MCF 10A (cell line): ENCODE data around the gene ZNF555. TPM values are rescaled to one million over a fixed set of nuclear protein-coding genes. Genes with fewer than 3 reads are reported as not detected.

Experiments used
- BruUV-seq: library from RNA; stranded (reverse); fragments of 400-500 nt; replicated peaks from 2 replicates; lab custom pipeline; 2021; lab: Mats Ljungman, UMichigan
- CTCF ChIA-PET: fragments of 300-600 bp; sonication (Branson Sonifier 250); formaldehyde crosslinking; extraction: SDS; loops from one replicate; lab custom pipeline; 2021; ENCODE audit warnings: antibody characterized with exemption, inconsistent platforms; lab: Yijun Ruan, JAX
- POLR2A ChIA-PET: fragments of 300-600, 350-650 bp; sonication (Branson Sonifier 250); formaldehyde crosslinking; extraction: SDS; loops from one replicate; lab custom pipeline; 2020; ENCODE audit warnings: antibody characterized with exemption, inconsistent platforms; lab: Yijun Ruan, JAX
- DNase-seq: peaks from one replicate; pipeline ENCODE4 v3.0.0-alpha.2; 2018; ENCODE audit not compliant: unreplicated experiment
- H3K27ac Mint-ChIP-seq: one replicate; pipeline ENCODE4 v1.8.0; 2022; ENCODE audit warnings: mild to moderate bottlenecking, low read depth, mixed read lengths; ENCODE audit not compliant: unreplicated experiment
- H3K27me3 Mint-ChIP-seq: one replicate; pipeline ENCODE4 v1.8.0; 2022; ENCODE audit warnings: mixed read lengths; ENCODE audit not compliant: insufficient read depth, unreplicated experiment
- H3K36me3 Mint-ChIP-seq: one replicate; pipeline ENCODE4 v1.8.0; 2022; ENCODE audit warnings: mild to moderate bottlenecking, moderate library complexity, mixed read lengths; ENCODE audit not compliant: insufficient read depth, unreplicated experiment
- H3K4me1 Mint-ChIP-seq: one replicate; pipeline ENCODE4 v1.8.0; 2022; ENCODE audit warnings: mixed read lengths; ENCODE audit not compliant: insufficient read depth, unreplicated experiment
- H3K4me3 Mint-ChIP-seq: one replicate; pipeline ENCODE4 v1.8.0; 2022; ENCODE audit warnings: mild to moderate bottlenecking, moderate library complexity, mixed read lengths; ENCODE audit not compliant: unreplicated experiment
- H3K9me3 Mint-ChIP-seq: one replicate; pipeline ENCODE4 v1.8.0; 2022; ENCODE audit warnings: mixed read lengths; ENCODE audit not compliant: unreplicated experiment
- intact Hi-C: fragments of 100-400 bp; cut with micrococcal nuclease; formaldehyde crosslinking; loops from 2 replicates; pipeline ENCODE4 v1.14.1; 2022
- total RNA-seq: library from RNA; stranded (reverse); gene quantifications from 2 replicates; pipeline ENCODE4 v1.2.3, GENCODE V29; 2022
- TF ChIP-seq, protein P1 (sequence below): fragments of 200-600 bp; IDR thresholded peaks from one replicate; pipeline ENCODE4 v1.8.0; 2022; ENCODE audit warnings: antibody characterized with exemption, mild to moderate bottlenecking; ENCODE audit not compliant: unreplicated experiment

The ZNF555 gene
- total RNA-seq, 1 experiment from 2014 or later: 4.9 TPM

DNA sequence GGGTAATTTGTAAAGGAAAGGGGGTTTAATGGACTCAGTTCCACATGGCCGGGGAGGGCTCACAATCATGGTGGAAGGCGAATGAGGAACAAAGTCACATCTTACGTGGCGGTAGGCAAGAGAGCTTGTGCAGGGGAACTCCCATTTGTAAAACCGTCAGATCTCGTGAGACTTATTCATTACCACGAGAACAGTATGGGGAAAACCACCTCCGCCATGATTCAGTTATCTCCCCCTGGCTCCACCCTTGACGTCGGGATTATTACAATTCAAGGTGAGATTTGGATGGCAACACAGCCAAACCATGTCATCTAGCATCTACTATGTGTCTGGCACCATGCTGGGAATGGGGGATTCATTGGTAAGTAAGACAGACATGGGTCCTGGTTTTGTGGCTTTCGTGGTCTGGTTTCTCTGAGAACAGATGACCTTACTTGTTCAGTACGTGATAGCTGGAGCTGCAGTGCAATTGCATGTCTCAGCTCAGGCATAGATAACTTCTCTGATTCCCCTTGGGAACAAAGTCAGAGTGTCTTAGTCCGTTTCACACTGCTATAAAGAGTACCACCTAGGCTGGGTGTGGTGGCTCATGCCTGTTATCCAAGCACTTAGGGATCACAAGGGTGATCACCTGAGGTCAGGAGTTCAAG, 13.3 kb upstream of the ZNF555 start:
- ChIA-PET CTCF (no interaction called here), POLR2A (interaction anchor here (1.0 kb wide), 1 partner anchor 13 kb away, joined by 3 read pairs; the partner anchor contains the start of gene ZNF555)
- H3K27ac Mint-ChIP-seq: no peak overlapping the region
- no peaks in the 10 kb centered on the region for H3K27me3 Mint-ChIP-seq
- peaks cover 23% of the 10 kb centered on the region for H3K36me3 Mint-ChIP-seq
- TF ChIP-seq, protein P1, sequence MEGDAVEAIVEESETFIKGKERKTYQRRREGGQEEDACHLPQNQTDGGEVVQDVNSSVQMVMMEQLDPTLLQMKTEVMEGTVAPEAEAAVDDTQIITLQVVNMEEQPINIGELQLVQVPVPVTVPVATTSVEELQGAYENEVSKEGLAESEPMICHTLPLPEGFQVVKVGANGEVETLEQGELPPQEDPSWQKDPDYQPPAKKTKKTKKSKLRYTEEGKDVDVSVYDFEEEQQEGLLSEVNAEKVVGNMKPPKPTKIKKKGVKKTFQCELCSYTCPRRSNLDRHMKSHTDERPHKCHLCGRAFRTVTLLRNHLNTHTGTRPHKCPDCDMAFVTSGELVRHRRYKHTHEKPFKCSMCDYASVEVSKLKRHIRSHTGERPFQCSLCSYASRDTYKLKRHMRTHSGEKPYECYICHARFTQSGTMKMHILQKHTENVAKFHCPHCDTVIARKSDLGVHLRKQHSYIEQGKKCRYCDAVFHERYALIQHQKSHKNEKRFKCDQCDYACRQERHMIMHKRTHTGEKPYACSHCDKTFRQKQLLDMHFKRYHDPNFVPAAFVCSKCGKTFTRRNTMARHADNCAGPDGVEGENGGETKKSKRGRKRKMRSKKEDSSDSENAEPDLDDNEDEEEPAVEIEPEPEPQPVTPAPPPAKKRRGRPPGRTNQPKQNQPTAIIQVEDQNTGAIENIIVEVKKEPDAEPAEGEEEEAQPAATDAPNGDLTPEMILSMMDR: no peak
- H3K4me3 Mint-ChIP-seq: no peak overlapping the region
- H3K4me1 Mint-ChIP-seq: no peaks in the 10 kb centered on the region
- intact Hi-C loops: no loop called here
- peaks cover 12% of the 10 kb centered on the region for H3K9me3 Mint-ChIP-seq
- no peak for DNase-seq
- no TSS peak for BruUV-seq

DNA sequence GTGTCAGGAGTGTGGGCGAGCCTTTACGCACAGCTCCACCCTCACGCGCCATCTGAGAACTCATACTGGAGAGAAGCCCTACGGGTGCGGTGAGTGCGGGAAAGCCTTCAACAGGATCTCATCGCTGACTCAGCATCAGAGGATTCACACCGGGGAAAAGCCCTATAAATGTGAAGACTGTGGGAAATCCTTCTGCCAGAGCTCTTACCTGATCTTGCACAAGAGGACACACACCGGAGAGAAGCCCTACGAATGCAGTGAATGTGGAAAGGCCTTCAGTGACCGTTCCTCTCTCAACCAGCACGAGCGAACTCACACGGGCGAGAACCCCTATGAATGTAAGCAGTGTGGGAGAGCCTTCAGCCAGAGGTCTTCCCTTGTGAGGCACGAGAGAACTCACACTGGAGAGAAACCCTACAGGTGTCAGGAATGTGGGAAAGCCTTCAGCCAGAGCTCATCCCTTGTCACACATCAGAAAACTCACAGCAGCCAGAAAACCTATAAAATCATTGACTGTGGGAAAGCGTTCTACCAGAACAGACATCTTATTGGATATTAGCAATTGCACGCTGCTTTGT, 6.9 kb upstream of the ZNF555 start:
- POLR2A ChIA-PET: interaction anchor here (0.8 kb wide), 1 partner anchor 15 kb away, joined by 3 read pairs; the partner anchor contains the start of gene ZNF554
- H3K4me1 Mint-ChIP-seq: no peaks in the 10 kb centered on the region
- CTCF ChIA-PET: no interaction called here
- peaks cover 24% of the 10 kb centered on the region for H3K9me3 Mint-ChIP-seq
- H3K27ac Mint-ChIP-seq: no peak overlapping the region
- TF ChIP-seq, protein P1: no peak
- no peaks in the 10 kb centered on the region for H3K27me3 Mint-ChIP-seq
- H3K36me3 Mint-ChIP-seq: peaks cover 6% of the 10 kb centered on the region
- no TSS peak for BruUV-seq
- H3K4me3 Mint-ChIP-seq: no peak overlapping the region
- intact Hi-C loops: no loop called here
- no peak for DNase-seq

DNA sequence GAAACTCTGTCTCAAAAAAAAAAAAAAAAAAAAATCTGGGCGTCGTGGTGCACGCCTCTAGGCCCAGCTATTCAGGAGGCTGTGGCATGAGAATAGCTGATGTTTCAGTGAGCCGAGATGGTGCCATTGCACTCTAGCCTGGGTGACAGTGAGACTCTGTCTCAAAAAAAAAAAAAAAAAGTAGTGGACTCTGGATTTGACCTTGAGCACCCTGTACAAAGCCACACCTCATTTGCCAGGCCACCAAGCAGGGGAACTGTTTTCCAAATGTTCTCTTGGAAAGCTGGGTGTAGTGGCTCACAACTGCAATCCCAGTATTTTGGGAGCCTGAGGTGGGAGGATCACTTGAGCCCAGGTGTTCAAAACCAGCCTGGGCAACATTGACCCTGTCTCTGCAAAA, 3.8 kb upstream of the ZNF555 start:
- BruUV-seq: no TSS peak
- no peak for DNase-seq
- H3K4me1 Mint-ChIP-seq: peaks cover 4% of the 10 kb centered on the region
- ChIA-PET POLR2A (interaction anchor here (0.6 to 1.8 kb wide), 2 partner anchors 18 to 173 kb away, joined by 3 to 5 read pairs; partner anchors contain the start of gene ZNF554), CTCF (interaction anchor here (0.6 to 0.9 kb wide), 4 partner anchors 12 to 70 kb away, joined by 3 read pairs; partner anchors contain the start of gene ZNF554)
- H3K27ac Mint-ChIP-seq: no peak overlapping the region
- no peak overlapping the region for H3K4me3 Mint-ChIP-seq
- intact Hi-C loops: no loop called here
- H3K9me3 Mint-ChIP-seq: peaks cover 24% of the 10 kb centered on the region
- TF ChIP-seq, protein P1: no peak
- peaks cover under 1% of the 10 kb centered on the region for H3K36me3 Mint-ChIP-seq
- no peaks in the 10 kb centered on the region for H3K27me3 Mint-ChIP-seq

DNA sequence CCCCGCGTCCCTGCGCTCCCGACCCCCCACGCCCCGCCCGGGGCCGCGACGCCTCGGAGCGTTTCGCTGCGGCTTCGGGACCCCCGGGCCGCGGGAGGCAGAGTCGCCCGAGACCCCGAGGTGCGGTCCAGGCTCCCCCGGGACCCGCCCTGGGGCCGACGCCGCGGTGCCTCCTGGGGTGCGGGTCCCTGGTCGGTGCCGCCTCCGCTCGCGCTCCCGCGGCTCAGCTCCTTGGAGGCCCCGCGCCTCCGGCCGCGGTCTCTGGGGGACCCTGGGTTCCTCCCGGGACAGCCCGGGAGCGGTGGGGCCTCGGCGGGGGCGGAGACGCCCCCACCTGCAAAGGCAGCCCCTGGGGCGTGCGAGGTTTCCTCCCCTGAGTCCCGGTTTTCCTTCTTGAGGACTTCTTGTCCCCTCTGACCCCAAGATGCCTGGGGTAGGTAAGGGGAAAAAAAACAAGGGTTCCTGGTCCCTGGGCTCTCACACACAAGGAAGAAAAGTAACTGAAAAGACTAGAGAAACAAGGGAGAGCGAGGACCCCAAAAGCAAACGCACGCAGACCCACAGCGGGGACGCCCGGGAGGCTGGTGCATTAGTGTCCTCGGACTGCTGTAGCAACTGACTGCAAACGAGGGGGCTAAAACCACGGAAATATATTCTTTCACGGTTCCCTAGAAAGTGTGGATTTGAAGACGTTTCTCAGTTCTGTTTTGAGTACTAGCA, 740 bp downstream of the ZNF555 start:
- ChIA-PET CTCF (interaction anchor here (0.7 to 0.9 kb wide), 2 partner anchors 22 to 46 kb away, joined by 3 read pairs; no protein-coding TSS in a partner anchor), POLR2A (interaction anchor here (0.9 to 2.7 kb wide), 11 partner anchors 9 to 215 kb away, joined by 3 to 11 read pairs (median 5); partner anchors contain the start of genes SGTA, ZNF554 and ZNF57)
- Mint-ChIP-seq H3K4me1 (peaks cover 6% of the 10 kb centered on the region), H3K4me3 (peak overlapping the region; percentile 83), H3K27me3 (no peaks in the 10 kb centered on the region), H3K27ac (no peak overlapping the region), H3K36me3 (no peaks in the 10 kb centered on the region), H3K9me3 (peaks cover 3% of the 10 kb centered on the region)
- BruUV-seq: no TSS peak
- no peak for DNase-seq
- intact Hi-C loops: no loop called here
- TF ChIP-seq, protein P1: no peak
